ENCODE results near the gene TM4SF5.

TM4SF5 gene

GRCh38 chr17:4768298-4768697 lies 3.4 kb upstream of the TM4SF5 start:
- H3K4me1 ChIP-seq (ENCODE audit: control insufficient read depth, insufficient read depth, low read length): no peaks in the 10 kb centered on the region
- H3K27me3 ChIP-seq (ENCODE audit: control insufficient read depth, insufficient read depth, low read length, poor library complexity, severe bottlenecking): no peaks in the 10 kb centered on the region
- no peaks in the 10 kb centered on the region for H3K9me3 ChIP-seq (ENCODE audit: control insufficient read depth, low read length)
- H3K36me3 ChIP-seq (ENCODE audit: control insufficient read depth, insufficient read depth, low read length): no peaks in the 10 kb centered on the region
- no peak overlapping the region for H3K27ac ChIP-seq (ENCODE audit: insufficient read depth, low read depth, low read length, poor library complexity, severe bottlenecking)
- H3K4me3 ChIP-seq (ENCODE audit: insufficient read depth, low read depth, low read length): no peak overlapping the region
- WGBS, 2 experiments: 90% methylated on average over 6 of the region's 6 CpGs

- Histone ChIP-seq H3K27me3 (ENCODE audit: control insufficient read depth, insufficient read depth, low read length, poor library complexity, severe bottlenecking) (no peaks in the 10 kb centered on the region), H3K4me1 (ENCODE audit: control insufficient read depth, insufficient read depth, low read length) (no peaks in the 10 kb centered on the region), H3K9me3 (ENCODE audit: control insufficient read depth, low read length) (no peaks in the 10 kb centered on the region), H3K4me3 (ENCODE audit: insufficient read depth, low read depth, low read length) (no peak overlapping the region), H3K27ac (ENCODE audit: insufficient read depth, low read depth, low read length, poor library complexity, severe bottlenecking) (no peak overlapping the region), H3K36me3 (ENCODE audit: control insufficient read depth, insufficient read depth, low read length) (no peaks in the 10 kb centered on the region)
- WGBS, 2 experiments: 98 to 99% methylated on average over 2 of the region's 2 CpGs
Measured at GRCh38 chr17:4769628-4770027, 2.1 kb upstream of the TM4SF5 start.

- no peaks in the 10 kb centered on the region for H3K27me3 ChIP-seq (ENCODE audit: control insufficient read depth, insufficient read depth, low read length, poor library complexity, severe bottlenecking)
- H3K9me3 ChIP-seq (ENCODE audit: control insufficient read depth, low read length): no peaks in the 10 kb centered on the region
- 82 to 85% methylated on average over 10 of the region's 10 CpGs for WGBS, 2 experiments
- no peaks in the 10 kb centered on the region for H3K36me3 ChIP-seq (ENCODE audit: control insufficient read depth, insufficient read depth, low read length)
- no peak overlapping the region for H3K4me3 ChIP-seq (ENCODE audit: insufficient read depth, low read depth, low read length)
- no peaks in the 10 kb centered on the region for H3K4me1 ChIP-seq (ENCODE audit: control insufficient read depth, insufficient read depth, low read length)
- H3K27ac ChIP-seq (ENCODE audit: insufficient read depth, low read depth, low read length, poor library complexity, severe bottlenecking): no peak overlapping the region
Measured at GRCh38 chr17:4772235-4772613, 538 bp downstream of the TM4SF5 start.

- Histone ChIP-seq H3K4me1 (ENCODE audit: control insufficient read depth, insufficient read depth, low read length) (no peaks in the 10 kb centered on the region), H3K9me3 (ENCODE audit: control insufficient read depth, low read length) (no peaks in the 10 kb centered on the region), H3K27ac (ENCODE audit: insufficient read depth, low read depth, low read length, poor library complexity, severe bottlenecking) (no peak overlapping the region), H3K27me3 (ENCODE audit: control insufficient read depth, insufficient read depth, low read length, poor library complexity, severe bottlenecking) (peaks cover 10% of the 10 kb centered on the region), H3K36me3 (ENCODE audit: control insufficient read depth, insufficient read depth, low read length) (no peaks in the 10 kb centered on the region), H3K4me3 (ENCODE audit: insufficient read depth, low read depth, low read length) (no peak overlapping the region)
- 86 to 91% methylated on average over 9 of the region's 9 CpGs for WGBS, 2 experiments
Measured at GRCh38 chr17:4777969-4778760, 6.5 kb downstream of the TM4SF5 start.

GRCh38 chr17:4780325-4780955 lies 8.8 kb downstream of the TM4SF5 start:
- H3K9me3 ChIP-seq (ENCODE audit: control insufficient read depth, low read length): no peaks in the 10 kb centered on the region
- H3K4me1 ChIP-seq (ENCODE audit: control insufficient read depth, insufficient read depth, low read length): no peaks in the 10 kb centered on the region
- H3K4me3 ChIP-seq (ENCODE audit: insufficient read depth, low read depth, low read length): no peak overlapping the region
- peaks cover 28% of the 10 kb centered on the region for H3K27me3 ChIP-seq (ENCODE audit: control insufficient read depth, insufficient read depth, low read length, poor library complexity, severe bottlenecking)
- H3K36me3 ChIP-seq (ENCODE audit: control insufficient read depth, insufficient read depth, low read length): no peaks in the 10 kb centered on the region
- 86 to 87% methylated on average over 11 of the region's 11 CpGs for WGBS, 2 experiments
- H3K27ac ChIP-seq (ENCODE audit: insufficient read depth, low read depth, low read length, poor library complexity, severe bottlenecking): no peak overlapping the region

- Histone ChIP-seq H3K27ac (ENCODE audit: insufficient read depth, low read depth, low read length, poor library complexity, severe bottlenecking) (no peak overlapping the region), H3K4me3 (ENCODE audit: insufficient read depth, low read depth, low read length) (no peak overlapping the region), H3K9me3 (ENCODE audit: control insufficient read depth, low read length) (no peaks in the 10 kb centered on the region), H3K4me1 (ENCODE audit: control insufficient read depth, insufficient read depth, low read length) (peaks cover 11% of the 10 kb centered on the region), H3K36me3 (ENCODE audit: control insufficient read depth, insufficient read depth, low read length) (no peaks in the 10 kb centered on the region), H3K27me3 (ENCODE audit: control insufficient read depth, insufficient read depth, low read length, poor library complexity, severe bottlenecking) (peaks cover 50% of the 10 kb centered on the region)
- 73 to 75% methylated on average over 28 of the region's 28 CpGs for WGBS, 2 experiments
Measured at GRCh38 chr17:4782652-4783051, 11.0 kb downstream of the TM4SF5 start.

- no peak overlapping the region for H3K27ac ChIP-seq (ENCODE audit: insufficient read depth, low read depth, low read length, poor library complexity, severe bottlenecking)
- no peak overlapping the region for H3K4me3 ChIP-seq (ENCODE audit: insufficient read depth, low read depth, low read length)
- H3K4me1 ChIP-seq (ENCODE audit: control insufficient read depth, insufficient read depth, low read length): peaks cover 20% of the 10 kb centered on the region
- no peaks in the 10 kb centered on the region for H3K9me3 ChIP-seq (ENCODE audit: control insufficient read depth, low read length)
- no peaks in the 10 kb centered on the region for H3K36me3 ChIP-seq (ENCODE audit: control insufficient read depth, insufficient read depth, low read length)
- 84 to 85% methylated on average over 61 of the region's 61 CpGs for WGBS, 2 experiments
- H3K27me3 ChIP-seq (ENCODE audit: control insufficient read depth, insufficient read depth, low read length, poor library complexity, severe bottlenecking): peaks cover 75% of the 10 kb centered on the region
Measured at GRCh38 chr17:4785311-4786105, 13.8 kb downstream of the TM4SF5 start.

- peaks cover 81% of the 10 kb centered on the region for H3K27me3 ChIP-seq (ENCODE audit: control insufficient read depth, insufficient read depth, low read length, poor library complexity, severe bottlenecking)
- no peaks in the 10 kb centered on the region for H3K9me3 ChIP-seq (ENCODE audit: control insufficient read depth, low read length)
- H3K4me3 ChIP-seq (ENCODE audit: insufficient read depth, low read depth, low read length): no peak within 1 kb of the TSS
- WGBS, 2 experiments: 73 to 74% methylated on average over 24 of the region's 24 CpGs
- no peaks in the 10 kb centered on the region for H3K36me3 ChIP-seq (ENCODE audit: control insufficient read depth, insufficient read depth, low read length)
- H3K4me1 ChIP-seq (ENCODE audit: control insufficient read depth, insufficient read depth, low read length): peaks cover 20% of the 10 kb centered on the region
- no peak within 1 kb of the TSS for H3K27ac ChIP-seq (ENCODE audit: insufficient read depth, low read depth, low read length, poor library complexity, severe bottlenecking)
Measured at GRCh38 chr17:4786106-4786511, 14.4 kb downstream of the TM4SF5 start, which contains the start of gene VMO1. Gene VMO1, minus strand, starts transcription at chr17:4786364. Its CDS starts 12 bp downstream, at chr17:4786352.

GRCh38 chr17:4786516-4786915 lies 14.8 kb downstream of the TM4SF5 start:
- Histone ChIP-seq H3K4me1 (ENCODE audit: control insufficient read depth, insufficient read depth, low read length) (peaks cover 20% of the 10 kb centered on the region), H3K36me3 (ENCODE audit: control insufficient read depth, insufficient read depth, low read length) (no peaks in the 10 kb centered on the region), H3K27ac (ENCODE audit: insufficient read depth, low read depth, low read length, poor library complexity, severe bottlenecking) (no peak overlapping the region), H3K9me3 (ENCODE audit: control insufficient read depth, low read length) (no peaks in the 10 kb centered on the region), H3K4me3 (ENCODE audit: insufficient read depth, low read depth, low read length) (no peak overlapping the region), H3K27me3 (ENCODE audit: control insufficient read depth, insufficient read depth, low read length, poor library complexity, severe bottlenecking) (peaks cover 85% of the 10 kb centered on the region)
- WGBS, 2 experiments: 72 to 84% methylated on average over 3 to 6 of the region's 6 CpGs

Measured in ectodermal cell (in vitro differentiated cells).